Astrocyte (in vitro differentiated cells and primary cell): ENCODE results near the gene CGN. TPM values are rescaled to one million over a fixed set of nuclear protein-coding genes. Genes with fewer than 3 reads are reported as not detected.

Experiments used
- DNase-seq: peaks from one replicate; pipeline ENCODE4 v3.0.0-alpha.2; 2010; ENCODE audit warnings: low read depth
- FAIRE-seq: peaks from 2 replicates; lab custom pipeline; 2011; peaks lifted over from hg19 to GRCh38; lab: Jason Lieb, UNC
- H2AFZ ChIP-seq: 2 replicates; pipeline ENCODE4 v1.6.0; 2012; ENCODE audit warnings: low read depth, low read length, inconsistent platforms
- H3K27ac ChIP-seq: 2 replicates; pipeline ENCODE4 v1.5.1; 2011; ENCODE audit warnings: low read depth, low read length, inconsistent platforms
- H3K27me3 ChIP-seq: 2 replicates; pipeline ENCODE4 v1.6.0; 2011; ENCODE audit warnings: low read length, inconsistent platforms; ENCODE audit not compliant: insufficient read depth
- H3K36me3 ChIP-seq: 2 replicates; pipeline ENCODE4 v1.5.1; 2011; ENCODE audit warnings: low read length, inconsistent platforms; ENCODE audit not compliant: insufficient read depth
- H3K4me1 ChIP-seq: 2 replicates; pipeline ENCODE4 v1.5.1; 2011; ENCODE audit warnings: low read length, inconsistent platforms; ENCODE audit not compliant: insufficient read depth
- H3K4me2 ChIP-seq: 2 replicates; pipeline ENCODE4 v1.6.0; 2012; ENCODE audit warnings: low read length, inconsistent platforms
- H3K4me3 ChIP-seq: 2 replicates; pipeline ENCODE4 v1.5.1; 2011; ENCODE audit warnings: low read depth, mild to moderate bottlenecking, low read length, inconsistent platforms; ENCODE audit not compliant: insufficient read depth
- H3K79me2 ChIP-seq: 2 replicates; pipeline ENCODE4 v1.6.0; 2012; ENCODE audit warnings: mild to moderate bottlenecking, low read length, inconsistent platforms; ENCODE audit not compliant: insufficient read depth
- H3K9ac ChIP-seq: 2 replicates; pipeline ENCODE4 v1.6.0; 2012; ENCODE audit warnings: mild to moderate bottlenecking, low read length, inconsistent platforms
- H3K9me3 ChIP-seq: 2 replicates; pipeline ENCODE4 v1.5.1; 2012; ENCODE audit warnings: low read depth, mild to moderate bottlenecking, low read length, inconsistent platforms; ENCODE audit not compliant: insufficient read depth
- H4K20me1 ChIP-seq: 2 replicates; pipeline ENCODE4 v1.6.0; 2012; ENCODE audit warnings: low read length, inconsistent platforms; ENCODE audit not compliant: insufficient read depth
- H3K27ac Mint-ChIP-seq: one replicate; pipeline ENCODE4 v1.8.0; 2021; ENCODE audit warnings: mild to moderate bottlenecking, mixed read lengths; ENCODE audit not compliant: unreplicated experiment
- H3K27me3 Mint-ChIP-seq: one replicate; pipeline ENCODE4 v1.8.0; 2021; ENCODE audit warnings: low read depth, mixed read lengths; ENCODE audit not compliant: unreplicated experiment
- H3K36me3 Mint-ChIP-seq: one replicate; pipeline ENCODE4 v1.8.0; 2021; ENCODE audit warnings: low read depth, mixed read lengths; ENCODE audit not compliant: unreplicated experiment
- H3K4me1 Mint-ChIP-seq: one replicate; pipeline ENCODE4 v1.8.0; 2021; ENCODE audit warnings: low read depth, mixed read lengths; ENCODE audit not compliant: unreplicated experiment
- H3K4me3 Mint-ChIP-seq: one replicate; pipeline ENCODE4 v1.8.0; 2021; ENCODE audit warnings: mild to moderate bottlenecking, moderate library complexity, mixed read lengths; ENCODE audit not compliant: unreplicated experiment
- H3K9me3 Mint-ChIP-seq: one replicate; pipeline ENCODE4 v1.8.0; 2021; ENCODE audit warnings: mild to moderate bottlenecking, mixed read lengths; ENCODE audit not compliant: unreplicated experiment
- EZH2 ChIP-seq: IDR thresholded peaks from 2 replicates; pipeline ENCODE4 v1.6.1; 2012; ENCODE audit warnings: mild to moderate bottlenecking, low read length, inconsistent platforms; ENCODE audit not compliant: insufficient read depth
- total RNA-seq: library from RNA; stranded (reverse); gene quantifications from 2 replicates; pipeline ENCODE4 v1.2.1, GENCODE V29; 2021
- TF ChIP-seq, protein P1 (sequence below): IDR thresholded peaks from 2 replicates; pipeline ENCODE4 v1.5.1; 2011; ENCODE audit warnings: low read depth, mild to moderate bottlenecking, inconsistent platforms, low read length, moderate library complexity; ENCODE audit not compliant: insufficient read depth

The CGN gene
- total RNA-seq, 1 donor from 2014 or later, result 8.9 TPM

DNA sequence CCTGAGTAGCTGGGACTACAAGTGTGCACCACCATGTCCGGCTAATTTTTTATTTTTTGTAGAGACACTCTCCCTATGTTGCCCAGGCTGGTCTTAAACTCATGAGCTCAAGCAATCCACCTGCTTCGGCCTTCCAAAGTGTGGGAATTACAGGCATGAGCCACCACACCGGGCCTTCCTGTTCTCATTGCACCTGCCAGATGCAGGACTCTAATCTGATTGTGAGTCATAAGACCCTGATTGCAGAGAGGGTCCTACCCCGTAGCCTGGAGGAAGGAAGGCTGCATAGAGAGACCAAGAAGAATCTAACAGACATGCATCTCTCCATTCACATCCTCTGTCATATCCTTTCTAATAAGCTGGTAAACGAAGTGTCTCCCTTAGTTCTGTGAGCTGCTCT is 19.5 kb upstream of the CGN start:
- no peak overlapping the region for H2AFZ ChIP-seq
- H3K79me2 ChIP-seq, result no peaks in the 10 kb centered on the region
- H3K36me3 Mint-ChIP-seq, result no peaks in the 10 kb centered on the region
- no peak overlapping the region for H3K27ac ChIP-seq
- H3K9me3 ChIP-seq, result no peaks in the 10 kb centered on the region
- no peaks in the 10 kb centered on the region for H4K20me1 ChIP-seq
- peaks cover 7% of the 10 kb centered on the region for H3K4me1 Mint-ChIP-seq
- no peak overlapping the region for H3K4me2 ChIP-seq
- H3K4me3 Mint-ChIP-seq, result no peak overlapping the region
- no peaks in the 10 kb centered on the region for H3K36me3 ChIP-seq
- H3K9me3 Mint-ChIP-seq, result no peaks in the 10 kb centered on the region
- no peaks in the 10 kb centered on the region for H3K27me3 ChIP-seq
- H3K27ac Mint-ChIP-seq, result no peak overlapping the region
- TF ChIP-seq, protein P1, sequence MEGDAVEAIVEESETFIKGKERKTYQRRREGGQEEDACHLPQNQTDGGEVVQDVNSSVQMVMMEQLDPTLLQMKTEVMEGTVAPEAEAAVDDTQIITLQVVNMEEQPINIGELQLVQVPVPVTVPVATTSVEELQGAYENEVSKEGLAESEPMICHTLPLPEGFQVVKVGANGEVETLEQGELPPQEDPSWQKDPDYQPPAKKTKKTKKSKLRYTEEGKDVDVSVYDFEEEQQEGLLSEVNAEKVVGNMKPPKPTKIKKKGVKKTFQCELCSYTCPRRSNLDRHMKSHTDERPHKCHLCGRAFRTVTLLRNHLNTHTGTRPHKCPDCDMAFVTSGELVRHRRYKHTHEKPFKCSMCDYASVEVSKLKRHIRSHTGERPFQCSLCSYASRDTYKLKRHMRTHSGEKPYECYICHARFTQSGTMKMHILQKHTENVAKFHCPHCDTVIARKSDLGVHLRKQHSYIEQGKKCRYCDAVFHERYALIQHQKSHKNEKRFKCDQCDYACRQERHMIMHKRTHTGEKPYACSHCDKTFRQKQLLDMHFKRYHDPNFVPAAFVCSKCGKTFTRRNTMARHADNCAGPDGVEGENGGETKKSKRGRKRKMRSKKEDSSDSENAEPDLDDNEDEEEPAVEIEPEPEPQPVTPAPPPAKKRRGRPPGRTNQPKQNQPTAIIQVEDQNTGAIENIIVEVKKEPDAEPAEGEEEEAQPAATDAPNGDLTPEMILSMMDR, result no peak
- TF ChIP-seq EZH2, result no peak
- DNase-seq (no peak), FAIRE-seq (no peak)
- no peak overlapping the region for H3K9ac ChIP-seq
- no peaks in the 10 kb centered on the region for H3K27me3 Mint-ChIP-seq
- H3K4me1 ChIP-seq, result peaks cover 11% of the 10 kb centered on the region
- H3K4me3 ChIP-seq, result no peak overlapping the region

DNA sequence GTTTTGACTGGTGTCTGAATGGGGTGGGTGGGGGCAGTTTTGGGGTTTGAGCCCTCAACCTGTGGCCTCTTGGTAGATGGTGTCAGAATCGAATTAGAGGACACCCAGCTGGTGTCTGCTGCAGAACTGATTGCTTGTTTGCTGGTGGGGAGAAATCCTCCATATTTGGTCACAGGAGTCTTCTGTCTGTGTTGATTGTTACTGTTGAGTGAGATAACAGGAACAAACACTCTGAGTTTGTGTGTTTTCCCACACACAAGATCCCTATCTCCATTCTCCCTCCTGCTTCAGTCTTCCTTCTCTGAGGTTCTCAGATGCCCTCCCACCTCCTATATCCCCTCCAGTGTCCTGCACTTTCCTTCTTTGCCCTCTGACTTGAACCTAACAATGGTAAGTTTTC is 19.1 kb upstream of the CGN start:
- Mint-ChIP-seq H3K27ac (no peak overlapping the region), H3K4me1 (peaks cover 7% of the 10 kb centered on the region), H3K9me3 (no peaks in the 10 kb centered on the region), H3K36me3 (no peaks in the 10 kb centered on the region), H3K27me3 (no peaks in the 10 kb centered on the region), H3K4me3 (no peak overlapping the region)
- H3K36me3 ChIP-seq, result no peaks in the 10 kb centered on the region
- TF ChIP-seq, protein P1, result no peak
- no peak for TF ChIP-seq EZH2
- H3K27ac ChIP-seq, result no peak overlapping the region
- no peak overlapping the region for H3K4me3 ChIP-seq
- H3K9ac ChIP-seq, result no peak overlapping the region
- H2AFZ ChIP-seq, result no peak overlapping the region
- peaks cover 11% of the 10 kb centered on the region for H3K4me1 ChIP-seq
- H4K20me1 ChIP-seq, result no peaks in the 10 kb centered on the region
- no peak for FAIRE-seq
- H3K4me2 ChIP-seq, result no peak overlapping the region
- no peaks in the 10 kb centered on the region for H3K27me3 ChIP-seq
- no peak for DNase-seq
- H3K9me3 ChIP-seq, result no peaks in the 10 kb centered on the region
- no peaks in the 10 kb centered on the region for H3K79me2 ChIP-seq

DNA sequence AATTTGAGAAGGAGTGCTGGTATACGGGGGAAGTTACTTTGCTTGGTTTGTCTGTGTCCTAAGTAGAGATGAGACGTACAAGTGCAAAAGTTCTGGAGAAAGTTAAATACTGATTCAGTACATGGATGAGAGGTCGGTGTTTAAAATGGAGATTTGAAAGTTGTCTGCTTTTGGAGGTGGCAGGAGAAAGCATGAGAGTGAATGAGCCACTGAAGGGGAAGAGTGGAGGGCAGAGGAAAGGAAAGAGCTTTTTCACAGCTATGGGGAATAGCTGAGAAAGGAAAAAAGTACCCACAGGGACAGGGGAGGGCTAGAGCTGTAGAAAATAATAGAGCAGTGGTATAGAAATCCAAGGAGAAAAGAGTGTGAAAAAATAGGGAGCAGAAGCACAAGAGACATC is 18.1 kb upstream of the CGN start:
- Mint-ChIP-seq H3K27ac (no peak overlapping the region), H3K36me3 (no peaks in the 10 kb centered on the region)
- no peak for FAIRE-seq

More for the DNA sequence above, 18.1 kb upstream of the CGN start:
- H3K4me2 ChIP-seq, result no peak overlapping the region
- no peaks in the 10 kb centered on the region for H3K9me3 Mint-ChIP-seq
- H3K27me3 Mint-ChIP-seq, result no peaks in the 10 kb centered on the region
- no peaks in the 10 kb centered on the region for H3K79me2 ChIP-seq
- no peak for DNase-seq
- H3K4me3 ChIP-seq, result no peak overlapping the region
- H3K27ac ChIP-seq, result no peak overlapping the region
- H3K9ac ChIP-seq, result no peak overlapping the region
- no peaks in the 10 kb centered on the region for H3K9me3 ChIP-seq
- no peak for TF ChIP-seq EZH2
- TF ChIP-seq, protein P1, result no peak
- no peak overlapping the region for H2AFZ ChIP-seq
- no peak overlapping the region for H3K4me3 Mint-ChIP-seq
- no peaks in the 10 kb centered on the region for H3K36me3 ChIP-seq
- H3K4me1 ChIP-seq, result peaks cover 11% of the 10 kb centered on the region
- no peaks in the 10 kb centered on the region for H3K27me3 ChIP-seq
- H4K20me1 ChIP-seq, result no peaks in the 10 kb centered on the region
- peaks cover 7% of the 10 kb centered on the region for H3K4me1 Mint-ChIP-seq
